Testis (tissue), 2 donors: ENCODE data around the gene ANKHD1.

Source experiments
- POLR2A ChIP-seq: fragments of 450-650 bp; IDR thresholded peaks from one replicate; pipeline ENCODE4 v1.6.1; 2017; ENCODE audit warnings: antibody characterized with exemption, mild to moderate bottlenecking, moderate library complexity
- TF ChIP-seq, protein P1 (sequence below), 3 experiments: fragments of 450-650 bp in 2 of 3; fragments of 200-600 bp in 1 of 3; sonication (generic) in 1 of 3; IDR thresholded peaks; one replicate each; pipeline ENCODE4 v1.5.1; 2016 to 2019; ENCODE audit warnings: antibody characterized with exemption in 3 of 3, mild to moderate bottlenecking in 2 of 3, moderate library complexity in 1 of 3

GRCh38 chr5:140550147-140551079, 148.8 kb downstream of the ANKHD1 start:
- TF ChIP-seq, protein P1, sequence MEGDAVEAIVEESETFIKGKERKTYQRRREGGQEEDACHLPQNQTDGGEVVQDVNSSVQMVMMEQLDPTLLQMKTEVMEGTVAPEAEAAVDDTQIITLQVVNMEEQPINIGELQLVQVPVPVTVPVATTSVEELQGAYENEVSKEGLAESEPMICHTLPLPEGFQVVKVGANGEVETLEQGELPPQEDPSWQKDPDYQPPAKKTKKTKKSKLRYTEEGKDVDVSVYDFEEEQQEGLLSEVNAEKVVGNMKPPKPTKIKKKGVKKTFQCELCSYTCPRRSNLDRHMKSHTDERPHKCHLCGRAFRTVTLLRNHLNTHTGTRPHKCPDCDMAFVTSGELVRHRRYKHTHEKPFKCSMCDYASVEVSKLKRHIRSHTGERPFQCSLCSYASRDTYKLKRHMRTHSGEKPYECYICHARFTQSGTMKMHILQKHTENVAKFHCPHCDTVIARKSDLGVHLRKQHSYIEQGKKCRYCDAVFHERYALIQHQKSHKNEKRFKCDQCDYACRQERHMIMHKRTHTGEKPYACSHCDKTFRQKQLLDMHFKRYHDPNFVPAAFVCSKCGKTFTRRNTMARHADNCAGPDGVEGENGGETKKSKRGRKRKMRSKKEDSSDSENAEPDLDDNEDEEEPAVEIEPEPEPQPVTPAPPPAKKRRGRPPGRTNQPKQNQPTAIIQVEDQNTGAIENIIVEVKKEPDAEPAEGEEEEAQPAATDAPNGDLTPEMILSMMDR (IDR thresholded peaks at IDR 0.05): no peak
- TF ChIP-seq POLR2A: no peak
